GM12878 (cell line): ENCODE data around the gene LRRC47. TPM values are rescaled to one million over a fixed set of nuclear protein-coding genes. Genes with fewer than 3 reads are reported as not detected.

Experiments
- ATAC-seq: fragments of 200-7000 bp; cut with Tn5 transposase; 3 replicates; pipeline ENCODE4 v1.9.1; 2020; ENCODE audit warnings: mild to moderate bottlenecking, moderate library complexity
- BruUV-seq: library from RNA; stranded (reverse); fragments of 400-500 nt; replicated peaks from 2 replicates; lab custom pipeline; 2021; lab: Mats Ljungman, UMichigan
- CTCF ChIA-PET: fragments of 300-600 bp; sonication (Branson Sonifier 250); formaldehyde crosslinking; extraction: SDS; loops from one replicate; lab custom pipeline; 2021; ENCODE audit warnings: inconsistent platforms; lab: Yijun Ruan, JAX
- POLR2A ChIA-PET: fragments of 350-600 bp; formaldehyde crosslinking; extraction: SDS; loops from one replicate; lab custom pipeline; 2021; ENCODE audit warnings: inconsistent platforms; lab: Charles Lee
- RAD21 ChIA-PET: fragments of 300-600 bp; sonication (Branson Sonifier 250); formaldehyde crosslinking; loops from one replicate; lab custom pipeline; 2023; ENCODE audit warnings: antibody characterized with exemption; ENCODE audit not compliant: unreplicated experiment; lab: Charles Lee
- SMC1A ChIA-PET: fragments of 300-600 bp; sonication (Branson Sonifier 250); formaldehyde crosslinking; loops from one replicate; lab custom pipeline; 2023; ENCODE audit not compliant: unreplicated experiment, uncharacterized antibody; lab: Charles Lee
- DNase-seq: peaks from one replicate; pipeline ENCODE4 v3.0.0-alpha.2; 2011; ENCODE audit warnings: low read depth, low spot score
- FAIRE-seq: peaks from 3 replicates; lab custom pipeline; 2011; peaks lifted over from hg19 to GRCh38; lab: Jason Lieb, UNC
- H2AFZ ChIP-seq: 2 replicates; pipeline ENCODE4 v1.6.0; 2011; ENCODE audit warnings: low read depth, low read length, control low read depth; ENCODE audit not compliant: control insufficient read depth
- H3K27ac ChIP-seq: 2 replicates; pipeline ENCODE4 v1.5.1; 2011; ENCODE audit warnings: control low read depth; ENCODE audit not compliant: control insufficient read depth, insufficient read depth
- H3K27me3 ChIP-seq, 2 experiments: replicated peaks in 1 of 2; 2 replicates each; pipeline versions ENCODE4 v1.6.0 to v1.6.1; 2011; ENCODE audit warnings: low read length in 1 of 2; ENCODE audit not compliant: control insufficient read depth in 2 of 2, insufficient read depth in 2 of 2
- H3K36me3 ChIP-seq, 2 experiments: 2 replicates each; pipeline ENCODE4 v1.5.1; 2011; ENCODE audit warnings: low read length in 1 of 2; ENCODE audit not compliant: control insufficient read depth in 2 of 2, insufficient read depth in 2 of 2
- H3K4me1 ChIP-seq: 2 replicates; pipeline ENCODE4 v1.6.1; 2011; ENCODE audit warnings: mild to moderate bottlenecking, low read length, moderate library complexity, mixed read lengths; ENCODE audit not compliant: control insufficient read depth, insufficient read depth
- H3K4me2 ChIP-seq: 2 replicates; pipeline ENCODE4 v1.6.0; 2011; ENCODE audit warnings: control low read depth; ENCODE audit not compliant: control insufficient read depth, insufficient read depth
- H3K4me3 ChIP-seq: fragments of 200-600 bp; sonication (generic); 2 replicates; pipeline ENCODE4 v1.5.1; 2016
- H3K79me2 ChIP-seq: 2 replicates; pipeline ENCODE4 v1.6.0; 2011; ENCODE audit warnings: low read length; ENCODE audit not compliant: control insufficient read depth, insufficient read depth
- H3K9ac ChIP-seq: 2 replicates; pipeline ENCODE4 v1.8.0; 2011; ENCODE audit warnings: low read length, control low read depth, mixed read lengths; ENCODE audit not compliant: control insufficient read depth, insufficient read depth
- H3K9me3 ChIP-seq: replicated peaks from 3 replicates; pipeline ENCODE4 v1.5.1; 2011; ENCODE audit warnings: mild to moderate bottlenecking, low read length; ENCODE audit not compliant: control insufficient read depth, insufficient read depth
- H4K20me1 ChIP-seq: 2 replicates; pipeline ENCODE4 v1.6.0; 2011; ENCODE audit not compliant: control insufficient read depth, insufficient read depth
- CBX5 ChIP-seq: sonication (generic); IDR thresholded peaks from 2 replicates; pipeline ENCODE4 v1.6.1; 2016; ENCODE audit warnings: low read depth, moderate library complexity, mild to moderate bottlenecking, inconsistent platforms
- EZH2 ChIP-seq: IDR thresholded peaks from 2 replicates; pipeline ENCODE4 v1.6.1; 2012; ENCODE audit warnings: low read depth, mild to moderate bottlenecking, control low read depth, inconsistent platforms, low read length, borderline replicate concordance; ENCODE audit not compliant: control insufficient read depth
- FOXM1 ChIP-seq: IDR thresholded peaks from 2 replicates; pipeline ENCODE4 v1.6.1; 2012; ENCODE audit warnings: low read depth, mild to moderate bottlenecking, inconsistent platforms, low read length, moderate library complexity
- GABPA ChIP-seq: IDR thresholded peaks from 2 replicates; pipeline ENCODE4 v1.6.1; 2014; ENCODE audit warnings: antibody characterized with exemption, low read depth, mild to moderate bottlenecking, inconsistent platforms
- GATAD2B ChIP-seq: fragments of 450-650 bp; conservative IDR thresholded peaks from 2 replicates; pipeline ENCODE4 v1.6.1; 2017; ENCODE audit warnings: low read depth, mild to moderate bottlenecking, moderate library complexity
- KAT2A ChIP-seq: conservative IDR thresholded peaks from 2 replicates; pipeline ENCODE4 v1.6.1; 2011; ENCODE audit warnings: low read depth, low read length; ENCODE audit not compliant: control insufficient read depth
- MEF2A ChIP-seq: IDR thresholded peaks from 2 replicates; pipeline ENCODE4 v1.6.1; 2011; ENCODE audit warnings: low read depth, mild to moderate bottlenecking, low read length, moderate library complexity; ENCODE audit not compliant: insufficient read depth
- NFXL1 ChIP-seq: fragments of 450-650 bp; IDR thresholded peaks from 2 replicates; pipeline ENCODE4 v1.6.1; 2017; ENCODE audit warnings: antibody characterized with exemption, mild to moderate bottlenecking, borderline replicate concordance
- NFYB ChIP-seq: IDR thresholded peaks from 2 replicates; pipeline ENCODE4 v1.6.1; 2011; ENCODE audit warnings: low read depth, mild to moderate bottlenecking, low read length, improper control_type of control experiment, moderate library complexity; ENCODE audit not compliant: insufficient read depth
- PRDM15 ChIP-seq: fragments of 450-650 bp; formaldehyde crosslinking; IDR thresholded peaks from 2 replicates; pipeline ENCODE4 v1.4.0; 2020; ENCODE audit warnings: mild to moderate bottlenecking, moderate library complexity
- SMAD1 ChIP-seq: fragments of 450-650 bp; IDR thresholded peaks from 2 replicates; pipeline ENCODE4 v1.6.1; 2018; ENCODE audit warnings: mild to moderate bottlenecking, low read depth; ENCODE audit not compliant: partially characterized antibody
- SMC3 ChIP-seq: IDR thresholded peaks from 2 replicates; pipeline ENCODE4 v1.6.1; 2011; ENCODE audit warnings: low read length, improper control_type of control experiment, borderline replicate concordance
- SPI1 ChIP-seq: IDR thresholded peaks from 2 replicates; pipeline ENCODE4 v1.6.1; 2011; ENCODE audit warnings: low read depth, mild to moderate bottlenecking, low read length, moderate library complexity, borderline replicate concordance; ENCODE audit not compliant: insufficient read depth
- STAT3 ChIP-seq: IDR thresholded peaks from 2 replicates; pipeline ENCODE4 v1.6.1; 2011; ENCODE audit warnings: low read depth, low read length, improper control_type of control experiment
- TBL1XR1 ChIP-seq: IDR thresholded peaks from 2 replicates; pipeline ENCODE4 v1.6.1; 2012; ENCODE audit warnings: low read depth, low read length, improper control_type of control experiment
- WRNIP1 ChIP-seq: IDR thresholded peaks from 2 replicates; pipeline ENCODE4 v1.6.1; 2011; ENCODE audit warnings: low read depth, low read length, improper control_type of control experiment, borderline replicate concordance
- YBX1 ChIP-seq: fragments of 450-650 bp; IDR thresholded peaks from 2 replicates; pipeline ENCODE4 v1.6.1; 2016; ENCODE audit warnings: antibody characterized with exemption
- WGBS: methylation state at CpG from one replicate; pipeline ENCODE4 v1.1.6; 2016; ENCODE audit warnings: low lambda C conversion rate; ENCODE audit not compliant: insufficient replicate concordance, insufficient coverage; ENCODE audit errors: missing lambda C conversion rate; 5-methylcytosine and 5-hydroxymethylcytosine counted together
- in situ Hi-C: fragments of 300-500 bp; cut with MboI; formaldehyde crosslinking; loops from 9 replicates; pipeline ENCODE4 v1.14.3; 2018; ENCODE audit warnings: mixed read lengths
- intact Hi-C: fragments of 100-400 bp; cut with micrococcal nuclease; formaldehyde crosslinking; loops from one replicate; pipeline ENCODE4 v1.14.2; 2022; ENCODE audit not compliant: unreplicated experiment
- polyA plus RNA-seq, 11 experiments: library from polyadenylated mRNA; depleted of rRNA in 4 of 11; unstranded in 6 of 11; stranded (reverse) in 5 of 11; fragments of >200 nt; fragmentation: Nextera tagmentation in 4 of 11; fragmentation: Illumina TruSeq in 1 of 11; extraction: Ambion mirVana in 4 of 11; extraction: Trizol in 1 of 11; gene quantifications; 1 replicate in 1 of 11; 2 replicates in 10 of 11; pipeline versions ENCODE4 v1.2.1 to v1.2.3, GENCODE V29; 2011 to 2016; ENCODE audit warnings: inconsistent platforms in 2 of 11, missing spikeins in 2 of 11, low read depth in 1 of 11
- total RNA-seq, 4 experiments: library from RNA; depleted of rRNA in 3 of 4; stranded (reverse); fragments of >200 nt in 3 of 4; fragmentation: Illumina TruSeq in 1 of 4; extraction: Trizol in 1 of 4; gene quantifications; 2 replicates each; pipeline versions ENCODE4 v1.2.1 to v1.2.3, GENCODE V29; 2013 to 2021

The LRRC47 gene
- total and polyA plus RNA-seq, 10 of the 15 experiments (the other 5 are each of a cell fraction or from before 2014, with no cell fraction given), result 2.5 to 34.6 (median 18.2) TPM

GRCh38 chr1:3817821-3818597 lies 21.7 kb upstream of the LRRC47 start:
- FAIRE-seq, result no peak
- 94% methylated on average over 28 of the region's 28 CpGs for WGBS
- CTCF ChIA-PET, result no interaction called here
- no peak overlapping the region for H3K4me3 ChIP-seq
- no peaks in the 10 kb centered on the region for H3K27me3 ChIP-seq
- H3K36me3 ChIP-seq, result no peaks in the 10 kb centered on the region; a peak in 3 of 4 replicates
- no peaks in the 10 kb centered on the region for H3K9me3 ChIP-seq
- SMC1A ChIA-PET, result no interaction called here
- H3K79me2 ChIP-seq, result no peaks in the 10 kb centered on the region
- H3K4me1 ChIP-seq, result no peaks in the 10 kb centered on the region
- TF ChIP-seq SPI1 (no peak), SMC3 (no peak), KAT2A (no peak), FOXM1 (no peak), NFYB (no peak), STAT3 (no peak), GATAD2B (no peak), SMAD1 (no peak), EZH2 (no peak), GABPA (no peak), WRNIP1 (no peak), YBX1 (no peak), CBX5 (no peak), PRDM15 (CRISPR knock-in tag) (no peak), TBL1XR1 (no peak), NFXL1 (no peak), MEF2A (no peak)
- TF ChIP-seq, all 136 proteins: peak for 0
- intact Hi-C loops (no loop called here), in situ Hi-C loops (no loop called here)
- Histone ChIP-seq H3K27ac (no peak overlapping the region), H3K9ac (no peak overlapping the region), H4K20me1 (no peaks in the 10 kb centered on the region), H2AFZ (no peak overlapping the region), H3K4me2 (no peak overlapping the region)
- ATAC-seq (no peak), DNase-seq (no peak)
- POLR2A ChIA-PET, result no interaction called here
- BruUV-seq, result no TSS peak
- RAD21 ChIA-PET, result no interaction called here
